G401 (cell line): ENCODE measurements around the gene PRR20G. TPM values are rescaled to one million over a fixed set of nuclear protein-coding genes. Genes with fewer than 3 reads are reported as not detected.

Experiments
- DNase-seq: peaks from one replicate; pipeline ENCODE4 v3.0.0-alpha.2; 2015; ENCODE audit warnings: low spot score
- in situ Hi-C: cut with HindIII; loops from 2 replicates; pipeline ENCODE4 v1.10.0; 2016; ENCODE audit warnings: low sequenced_read_pairs, mixed read lengths
- total RNA-seq: library from RNA; depleted of rRNA; stranded (reverse); fragments of >200 nt; shearing (Covaris generic); gene quantifications from 2 replicates; pipeline ENCODE4 v1.2.3, GENCODE V29; 2014

The PRR20G gene
- total RNA-seq, 1 experiment from 2014 or later, result not detected

- in situ Hi-C loops, result no loop called here
- no peak for DNase-seq
These were observed 21.7 kb downstream of the PRR20G start for GRCh38 chr3:127266186-127266585.

GRCh38 chr3:127265581-127265981 is 22.3 kb downstream of the PRR20G start:
- no peak for DNase-seq
- in situ Hi-C loops, result no loop called here

GRCh38 chr3:127264794-127265514 is 22.9 kb downstream of the PRR20G start:
- in situ Hi-C loops, result no loop called here

GRCh38 chr3:127264292-127264691 is 23.6 kb downstream of the PRR20G start:
- no peak for DNase-seq

More at GRCh38 chr3:127264794-127265514, 22.9 kb downstream of the PRR20G start:
- DNase-seq, result no peak

GRCh38 chr3:127263586-127264231 is 24.1 kb downstream of the PRR20G start:
- in situ Hi-C loops, result no loop called here
- DNase-seq, result peak; percentile 37

More at GRCh38 chr3:127264292-127264691, 23.6 kb downstream of the PRR20G start:
- in situ Hi-C loops, result no loop called here

- DNase-seq, result no peak
- in situ Hi-C loops, result no loop called here
These were observed 24.8 kb downstream of the PRR20G start for GRCh38 chr3:127263037-127263436.

- in situ Hi-C loops, result no loop called here
- no peak for DNase-seq
These were observed 25.3 kb downstream of the PRR20G start for GRCh38 chr3:127262533-127262932.

- DNase-seq, result no peak
- in situ Hi-C loops, result no loop called here
These were observed 25.9 kb downstream of the PRR20G start for GRCh38 chr3:127261925-127262324.

GRCh38 chr3:127260826-127261555 is 26.9 kb downstream of the PRR20G start:
- in situ Hi-C loops, result no loop called here
- DNase-seq, result peak; percentile 29

- DNase-seq, result no peak
- in situ Hi-C loops, result no loop called here
These were observed 27.4 kb downstream of the PRR20G start for GRCh38 chr3:127260416-127260815.

GRCh38 chr3:127259882-127260281 is 28.0 kb downstream of the PRR20G start:
- in situ Hi-C loops, result no loop called here

GRCh38 chr3:127258733-127259132 is 29.1 kb downstream of the PRR20G start:
- in situ Hi-C loops, result no loop called here
- DNase-seq, result no peak

More at GRCh38 chr3:127259882-127260281, 28.0 kb downstream of the PRR20G start:
- no peak for DNase-seq

- in situ Hi-C loops, result no loop called here
- DNase-seq, result no peak
These were observed 30.5 kb downstream of the PRR20G start for GRCh38 chr3:127257351-127257750.

- DNase-seq, result no peak
- in situ Hi-C loops, result no loop called here
These were observed 31.0 kb downstream of the PRR20G start for GRCh38 chr3:127256733-127257271.

- DNase-seq, result no peak
- in situ Hi-C loops, result no loop called here
These were observed 31.7 kb downstream of the PRR20G start for GRCh38 chr3:127256138-127256537.

- no peak for DNase-seq
- in situ Hi-C loops, result no loop called here
These were observed 32.3 kb downstream of the PRR20G start for GRCh38 chr3:127255516-127255915.

GRCh38 chr3:127254730-127255129 is 33.1 kb downstream of the PRR20G start:
- in situ Hi-C loops, result no loop called here
- DNase-seq, result no peak

GRCh38 chr3:127254033-127254644 is 33.7 kb downstream of the PRR20G start:
- no peak for DNase-seq
- in situ Hi-C loops, result no loop called here

- in situ Hi-C loops, result no loop called here
- no peak for DNase-seq
These were observed 34.4 kb downstream of the PRR20G start for GRCh38 chr3:127253491-127253890.
